ACHN (cell line): ENCODE results near the gene COX15.
A peak's percentile ranks its signal among the peaks of the same experiment; 100 is the strongest.

Experiments
- DNase-seq: peaks from one replicate; pipeline ENCODE4 v3.0.0-alpha.2; 2015
- in situ Hi-C: cut with HindIII; loops from 2 replicates; pipeline ENCODE4 v1.10.0; 2017; ENCODE audit warnings: low sequenced_read_pairs, low pct_ligation_motif_present, low pct_unique_long_range_greater_than_20kb

The COX15 gene

DNA sequence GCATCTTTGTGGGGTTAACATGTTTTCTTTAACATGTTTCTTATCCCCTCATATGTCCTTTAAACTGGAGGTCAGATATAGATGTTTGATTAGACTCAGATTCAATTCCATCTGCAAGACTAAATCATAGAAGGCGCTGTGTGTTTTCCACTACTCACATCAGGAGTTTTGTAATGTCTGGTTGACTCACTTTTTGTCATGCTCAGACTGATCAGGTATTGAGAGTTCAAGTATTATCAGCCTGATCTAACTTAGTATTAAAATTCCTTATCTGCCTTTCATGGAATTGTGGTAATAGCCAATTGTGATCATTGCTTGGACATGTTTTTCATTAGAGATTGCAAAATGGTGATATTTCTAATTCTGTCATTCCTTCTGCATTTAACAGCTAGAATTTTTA, 42.5 kb downstream of the COX15 start:
- in situ Hi-C loops: no loop called here
- no peak for DNase-seq

GRCh38 chr10:99685597-99685967, 46.3 kb downstream of the COX15 start:
- in situ Hi-C loops: no loop called here
- peak; percentile 59 for DNase-seq

DNA sequence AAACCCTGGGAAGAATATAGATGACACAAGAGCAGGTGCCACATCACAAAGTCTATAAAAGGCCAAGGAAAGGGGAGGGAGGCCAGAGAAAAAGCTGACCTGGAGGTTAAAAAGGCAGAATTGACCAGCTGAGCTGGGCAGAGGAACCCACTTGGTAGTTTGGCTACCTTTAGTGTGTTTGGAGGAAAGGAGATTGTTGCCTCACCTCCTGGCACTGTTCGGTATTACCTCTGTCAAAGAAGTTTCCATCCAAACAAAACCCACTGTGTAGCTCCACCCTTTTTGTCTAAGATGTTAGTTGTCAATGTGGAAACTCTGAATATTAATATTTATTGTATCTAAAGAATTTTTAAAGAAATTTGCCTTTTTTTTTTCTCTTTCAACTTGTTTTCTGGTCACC, 49.2 kb downstream of the COX15 start:
- in situ Hi-C loops: no loop called here
- peak; percentile 74 for DNase-seq
